Endothelial cell (in vitro differentiated cells): ENCODE measurements around the gene TLX1. TPM values are rescaled to one million over a fixed set of nuclear protein-coding genes. Genes with fewer than 3 reads are reported as not detected.
A peak's percentile ranks its signal among the peaks of the same experiment; 100 is the strongest.

Experiments
- DNase-seq: peaks from one replicate; pipeline ENCODE4 v3.0.0; 2021; ENCODE audit warnings: low spot score
- H3K27ac Mint-ChIP-seq: one replicate; pipeline ENCODE4 v1.8.0; 2021; ENCODE audit warnings: mixed read lengths, inconsistent platforms; ENCODE audit not compliant: unreplicated experiment
- H3K27me3 Mint-ChIP-seq: one replicate; pipeline ENCODE4 v1.8.0; 2021; ENCODE audit warnings: mild to moderate bottlenecking, moderate library complexity, mixed read lengths, inconsistent platforms; ENCODE audit not compliant: unreplicated experiment
- H3K36me3 Mint-ChIP-seq: one replicate; pipeline ENCODE4 v1.8.0; 2021; ENCODE audit warnings: mild to moderate bottlenecking, low read depth, mixed read lengths, inconsistent platforms; ENCODE audit not compliant: unreplicated experiment
- H3K4me1 Mint-ChIP-seq: one replicate; pipeline ENCODE4 v1.8.0; 2021; ENCODE audit warnings: mild to moderate bottlenecking, mixed read lengths, inconsistent platforms; ENCODE audit not compliant: unreplicated experiment
- H3K4me3 Mint-ChIP-seq: one replicate; pipeline ENCODE4 v1.8.0; 2021; ENCODE audit warnings: mild to moderate bottlenecking, mixed read lengths, inconsistent platforms; ENCODE audit not compliant: unreplicated experiment
- H3K9me3 Mint-ChIP-seq: one replicate; pipeline ENCODE4 v1.8.0; 2021; ENCODE audit warnings: mixed read lengths, inconsistent platforms; ENCODE audit not compliant: unreplicated experiment
- total RNA-seq: library from RNA; stranded (reverse); fragmentation: NEBNext Ultra II Directional; extraction: Animal tissue kit (Norgen Biotek cat#: 25700); gene quantifications from one replicate; pipeline ENCODE4 v1.2.1, GENCODE V29; 2021; ENCODE audit not compliant: unreplicated experiment
- TF ChIP-seq, protein P1 (sequence below): fragments of 200-600 bp; sonication (generic); IDR thresholded peaks from one replicate; pipeline ENCODE4 v1.5.0; 2021; ENCODE audit warnings: antibody characterized with exemption; ENCODE audit not compliant: unreplicated experiment

Gene TLX1
- total RNA-seq, 1 donor from 2014 or later: 31.0 TPM

DNA sequence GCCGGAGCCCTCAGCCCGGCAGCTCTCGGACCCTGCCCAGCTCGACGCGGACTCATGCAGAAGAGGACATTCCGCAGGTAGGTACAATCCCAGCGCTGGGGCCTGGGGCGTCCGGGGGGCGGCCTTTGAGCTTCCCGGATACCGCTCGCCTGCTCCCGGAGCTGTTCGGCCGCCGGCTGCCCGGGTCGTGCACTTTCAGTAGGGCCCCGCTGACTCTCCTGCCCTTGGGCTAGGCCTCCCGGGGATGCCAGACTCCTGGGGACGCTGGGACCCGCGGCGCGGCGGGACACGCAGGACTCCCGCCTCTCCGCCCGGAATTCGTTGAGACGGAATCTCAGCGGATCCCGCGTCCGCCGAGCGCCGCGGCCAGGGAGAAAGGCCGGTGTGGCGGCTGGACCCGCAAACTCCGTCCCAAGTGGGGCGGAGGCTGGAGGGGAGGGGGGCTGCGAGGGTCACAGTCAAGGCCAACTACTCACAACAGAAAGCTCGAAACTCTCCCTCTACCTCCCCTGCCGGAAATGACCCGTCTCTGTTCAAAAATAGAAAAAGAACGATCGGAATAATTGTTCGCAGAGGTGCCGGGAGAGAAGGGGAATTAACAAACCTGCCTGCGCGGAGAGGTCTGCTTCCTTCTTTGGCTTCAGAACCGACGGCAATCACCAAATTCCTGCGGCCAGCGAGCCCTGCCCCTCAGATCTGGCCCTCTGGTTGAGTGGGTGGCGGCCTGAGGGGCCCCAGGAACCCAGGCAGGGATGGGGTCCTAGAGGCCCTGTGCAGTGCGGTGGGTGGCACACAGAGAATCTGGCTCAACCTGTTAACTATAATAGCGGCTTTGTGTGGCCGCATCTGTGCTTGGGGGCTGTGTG, 9.2 kb downstream of the TLX1 start:
- H3K27me3 Mint-ChIP-seq: peaks cover 22% of the 10 kb centered on the region
- H3K4me3 Mint-ChIP-seq: no peak overlapping the region
- DNase-seq: no peak
- TF ChIP-seq, protein P1, sequence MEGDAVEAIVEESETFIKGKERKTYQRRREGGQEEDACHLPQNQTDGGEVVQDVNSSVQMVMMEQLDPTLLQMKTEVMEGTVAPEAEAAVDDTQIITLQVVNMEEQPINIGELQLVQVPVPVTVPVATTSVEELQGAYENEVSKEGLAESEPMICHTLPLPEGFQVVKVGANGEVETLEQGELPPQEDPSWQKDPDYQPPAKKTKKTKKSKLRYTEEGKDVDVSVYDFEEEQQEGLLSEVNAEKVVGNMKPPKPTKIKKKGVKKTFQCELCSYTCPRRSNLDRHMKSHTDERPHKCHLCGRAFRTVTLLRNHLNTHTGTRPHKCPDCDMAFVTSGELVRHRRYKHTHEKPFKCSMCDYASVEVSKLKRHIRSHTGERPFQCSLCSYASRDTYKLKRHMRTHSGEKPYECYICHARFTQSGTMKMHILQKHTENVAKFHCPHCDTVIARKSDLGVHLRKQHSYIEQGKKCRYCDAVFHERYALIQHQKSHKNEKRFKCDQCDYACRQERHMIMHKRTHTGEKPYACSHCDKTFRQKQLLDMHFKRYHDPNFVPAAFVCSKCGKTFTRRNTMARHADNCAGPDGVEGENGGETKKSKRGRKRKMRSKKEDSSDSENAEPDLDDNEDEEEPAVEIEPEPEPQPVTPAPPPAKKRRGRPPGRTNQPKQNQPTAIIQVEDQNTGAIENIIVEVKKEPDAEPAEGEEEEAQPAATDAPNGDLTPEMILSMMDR: no peak
- peaks cover 45% of the 10 kb centered on the region for H3K4me1 Mint-ChIP-seq
- no peaks in the 10 kb centered on the region for H3K9me3 Mint-ChIP-seq
- H3K36me3 Mint-ChIP-seq: peaks cover 30% of the 10 kb centered on the region
- H3K27ac Mint-ChIP-seq: no peak overlapping the region

DNA sequence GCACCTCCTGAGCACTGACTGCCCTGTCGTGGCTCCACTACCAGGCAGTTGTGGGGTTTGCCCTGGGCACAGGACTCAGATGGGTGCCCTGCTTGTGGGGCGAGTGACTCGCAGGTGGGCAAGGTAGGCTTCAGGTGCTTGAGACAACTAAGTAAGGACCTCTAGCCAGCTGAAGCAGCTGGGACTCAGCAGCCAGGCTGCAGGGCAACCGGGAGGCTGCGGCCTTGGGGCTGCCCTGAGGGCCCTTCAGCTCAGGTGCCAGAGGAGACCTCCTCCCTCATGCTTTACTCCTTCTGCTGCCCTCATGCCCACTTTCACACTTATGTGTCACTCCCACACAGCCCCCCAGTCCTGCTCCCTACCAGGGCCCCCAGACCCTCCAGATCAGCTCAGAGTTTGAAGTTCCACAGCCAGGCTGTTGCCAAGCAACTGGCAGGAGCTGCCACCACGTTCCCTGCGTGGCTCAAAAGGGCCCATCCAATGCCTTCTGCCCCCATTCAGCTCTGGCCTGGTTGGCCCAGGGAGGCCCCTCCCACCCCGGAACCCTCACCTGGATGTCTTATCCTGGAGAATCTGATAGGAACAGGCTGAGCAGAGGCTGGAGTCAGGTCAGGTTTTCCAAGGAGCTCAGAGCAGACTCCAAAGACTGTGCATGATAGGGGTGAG, 10.0 kb downstream of the TLX1 start:
- DNase-seq: no peak
- H3K4me3 Mint-ChIP-seq: no peak overlapping the region
- H3K27me3 Mint-ChIP-seq: peaks cover 16% of the 10 kb centered on the region
- TF ChIP-seq, protein P1: no peak
- no peaks in the 10 kb centered on the region for H3K9me3 Mint-ChIP-seq
- H3K4me1 Mint-ChIP-seq: peaks cover 37% of the 10 kb centered on the region
- peaks cover 23% of the 10 kb centered on the region for H3K36me3 Mint-ChIP-seq
- H3K27ac Mint-ChIP-seq: no peak overlapping the region

DNA sequence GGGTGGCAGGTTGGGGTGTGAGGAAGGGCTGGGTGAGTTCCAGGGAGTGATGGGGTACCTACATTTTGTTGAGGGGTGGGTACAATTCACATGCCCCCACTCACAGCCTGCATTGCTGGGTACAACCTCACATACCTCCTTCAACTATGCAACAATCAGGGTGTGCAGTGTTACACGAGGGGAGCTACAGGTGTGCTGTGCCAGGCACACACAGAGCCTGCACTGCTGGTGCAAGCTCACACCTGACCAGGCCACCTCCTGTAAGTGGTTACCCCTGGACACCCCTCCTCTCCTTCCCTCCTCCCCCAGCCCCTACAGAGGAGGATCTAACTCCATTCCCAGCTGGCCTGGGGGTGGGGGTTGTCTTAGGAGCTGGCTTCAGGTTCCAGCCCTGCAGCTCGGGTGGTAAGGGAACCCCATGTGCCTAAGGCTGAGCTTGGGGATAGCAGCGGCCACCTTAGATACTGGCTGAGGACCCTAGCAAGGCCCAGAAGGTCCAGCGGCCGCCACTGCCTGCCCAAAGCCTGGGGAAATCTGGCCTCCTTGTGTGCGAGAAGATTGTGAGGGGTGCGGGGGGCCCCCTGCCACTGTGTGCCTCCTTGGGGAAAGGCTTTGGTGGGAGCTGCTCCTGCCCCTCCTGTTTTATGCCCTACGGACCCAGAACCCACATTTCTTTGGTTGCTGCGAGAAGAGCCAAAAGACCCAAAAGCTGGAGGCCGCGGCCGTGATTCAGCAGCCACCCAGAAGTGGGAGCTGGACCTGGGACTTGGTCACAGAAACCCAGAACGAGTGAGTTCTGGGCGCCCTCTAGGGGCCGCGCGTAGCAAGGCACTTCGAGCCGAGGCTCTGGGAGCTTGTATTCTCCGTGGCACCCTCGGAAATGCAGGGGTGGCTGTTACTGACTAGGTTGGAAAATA, 10.8 kb downstream of the TLX1 start:
- no peak overlapping the region for H3K4me3 Mint-ChIP-seq
- peaks cover 16% of the 10 kb centered on the region for H3K27me3 Mint-ChIP-seq
- DNase-seq: peak; percentile 91
- H3K4me1 Mint-ChIP-seq: peaks cover 31% of the 10 kb centered on the region
- TF ChIP-seq, protein P1: peak; percentile 95
- H3K27ac Mint-ChIP-seq: no peak overlapping the region
- H3K36me3 Mint-ChIP-seq: peaks cover 17% of the 10 kb centered on the region
- H3K9me3 Mint-ChIP-seq: no peaks in the 10 kb centered on the region

DNA sequence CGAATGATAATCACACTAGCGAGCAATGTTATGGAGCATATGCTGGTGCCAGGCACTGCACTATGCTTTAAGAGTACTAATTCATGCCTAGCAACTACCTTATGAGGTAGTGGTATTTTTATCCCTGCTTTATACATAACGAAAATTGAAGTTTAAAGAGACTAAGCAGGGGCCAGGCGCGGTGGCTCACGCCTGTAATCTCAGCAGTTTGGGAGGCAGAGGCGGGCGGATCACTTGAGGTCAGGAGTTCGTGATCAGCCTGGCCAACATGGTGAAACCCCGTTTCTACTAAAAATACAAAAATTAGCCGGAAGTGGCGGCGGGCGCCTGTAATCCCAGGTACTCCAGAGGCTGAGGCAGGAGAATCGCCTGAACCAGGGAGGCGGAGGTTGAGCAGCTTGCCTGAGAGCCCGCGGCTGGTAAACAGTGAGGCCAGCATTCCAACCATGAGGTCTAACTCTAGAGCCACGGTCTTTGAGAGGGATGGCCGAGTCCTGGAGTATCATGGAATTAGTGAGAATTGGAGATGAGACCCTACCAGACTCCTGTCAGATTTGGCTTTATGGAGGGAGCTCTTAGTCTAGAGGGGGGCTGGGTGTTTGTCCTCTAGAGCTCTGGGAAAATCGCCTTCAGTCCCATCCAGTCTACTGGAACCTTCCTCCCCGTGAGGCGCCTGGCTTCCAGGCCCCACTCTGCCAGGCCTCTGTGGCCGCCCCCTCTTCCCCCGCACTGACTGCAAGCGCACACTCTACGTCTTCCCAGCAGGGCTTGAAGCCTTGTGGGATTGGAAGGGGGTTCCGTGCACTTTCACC, 11.6 kb downstream of the TLX1 start:
- Mint-ChIP-seq H3K36me3 (peaks cover 9% of the 10 kb centered on the region), H3K27ac (no peak overlapping the region), H3K9me3 (no peaks in the 10 kb centered on the region), H3K4me3 (no peak overlapping the region), H3K27me3 (peaks cover 15% of the 10 kb centered on the region), H3K4me1 (peaks cover 30% of the 10 kb centered on the region)
- no peak for DNase-seq
- TF ChIP-seq, protein P1: no peak
